GM18499 (cell line): ENCODE results near the gene DNAJC5.
"Not testable (repeated sequence)": the region's sequence is repeated elsewhere in the genome, so short reads cannot be mapped to it uniquely, and the experiment has no call there.

ENCODE experiments used
- ATAC-seq: cut with Tn5 transposase; IDR thresholded peaks from one replicate; pipeline ENCODE4 v1.9.1; 2021; ENCODE audit warnings: moderate number of reproducible peaks; ENCODE audit not compliant: insufficient read depth, unreplicated experiment

DNAJC5 gene

GRCh38 chr20:63861365-63861934, 33.5 kb upstream of the DNAJC5 start, which contains the start of gene ABHD16B:
Gene ABHD16B, plus strand, starts transcription at chr20:63861498. Its CDS starts 43 bp downstream, at chr20:63861541.
- ATAC-seq: no peak

- ATAC-seq: no peak
Observed at GRCh38 chr20:63861981-63862901, 32.7 kb upstream of the DNAJC5 start.

GRCh38 chr20:63863021-63863797, 31.7 kb upstream of the DNAJC5 start:
- no peak for ATAC-seq

GRCh38 chr20:63863798-63864544, 31.0 kb upstream of the DNAJC5 start:
- peak; percentile 41 for ATAC-seq

- no peak for ATAC-seq
Observed at GRCh38 chr20:63864545-63864977, 30.4 kb upstream of the DNAJC5 start.

GRCh38 chr20:63864978-63865640, 29.8 kb upstream of the DNAJC5 start, which contains the start of gene TPD52L2:
Gene TPD52L2, plus strand, starts transcription at chr20:63865270. Its CDS starts 96 bp downstream, at chr20:63865366.
- peak; percentile 54 for ATAC-seq

- not testable (repeated sequence) for ATAC-seq
Observed at GRCh38 chr20:63867042-63867441, 27.9 kb upstream of the DNAJC5 start.

- no peak for ATAC-seq
Observed at GRCh38 chr20:63868264-63868663, 26.7 kb upstream of the DNAJC5 start.

GRCh38 chr20:63873477-63873971, 21.4 kb upstream of the DNAJC5 start:
- ATAC-seq: no peak

GRCh38 chr20:63874241-63874640, 20.7 kb upstream of the DNAJC5 start:
- ATAC-seq: not testable (repeated sequence)

- ATAC-seq: no peak
Observed at GRCh38 chr20:63876489-63877036, 18.4 kb upstream of the DNAJC5 start.

GRCh38 chr20:63877755-63878470, 17.0 kb upstream of the DNAJC5 start:
- ATAC-seq: no peak

GRCh38 chr20:63878899-63879663, 15.8 kb upstream of the DNAJC5 start:
- no peak for ATAC-seq

GRCh38 chr20:63880901-63881300, 14.0 kb upstream of the DNAJC5 start:
- not testable (repeated sequence) for ATAC-seq

- no peak for ATAC-seq
Observed at GRCh38 chr20:63881451-63882226, 13.3 kb upstream of the DNAJC5 start.

- no peak for ATAC-seq
Observed at GRCh38 chr20:63882257-63883200, 12.4 kb upstream of the DNAJC5 start.
